HG03378 (cell line): Measurements from ENCODE around the gene NRXN3.

Experiments
- ATAC-seq: cut with Tn5 transposase; IDR thresholded peaks from one replicate; pipeline ENCODE4 v1.9.1; 2021; ENCODE audit warnings: mild to moderate bottlenecking, moderate library complexity; ENCODE audit not compliant: unreplicated experiment

Gene NRXN3

GRCh38 chr14:78614593-78614992 is 444.4 kb downstream of the NRXN3 start:
- ATAC-seq = no peak

DNA sequence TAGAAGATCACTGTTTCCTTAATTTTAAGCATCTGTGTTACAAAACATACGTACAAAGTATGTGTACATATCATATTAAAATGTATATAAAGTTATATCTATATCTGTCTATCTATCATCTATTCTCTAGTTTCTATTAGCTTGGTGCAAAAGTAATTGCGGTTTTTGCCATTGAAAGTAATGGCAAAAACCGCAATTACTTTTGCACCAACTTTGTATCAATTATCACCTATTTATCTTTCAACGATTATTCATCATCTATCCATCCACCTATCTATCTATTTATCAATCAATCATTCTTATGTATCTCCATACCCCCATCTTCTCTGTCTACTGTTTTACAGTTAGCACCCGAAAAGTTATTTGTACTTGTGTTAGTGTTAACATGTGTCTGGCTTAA is 447.6 kb downstream of the NRXN3 start:
- ATAC-seq = no peak

DNA sequence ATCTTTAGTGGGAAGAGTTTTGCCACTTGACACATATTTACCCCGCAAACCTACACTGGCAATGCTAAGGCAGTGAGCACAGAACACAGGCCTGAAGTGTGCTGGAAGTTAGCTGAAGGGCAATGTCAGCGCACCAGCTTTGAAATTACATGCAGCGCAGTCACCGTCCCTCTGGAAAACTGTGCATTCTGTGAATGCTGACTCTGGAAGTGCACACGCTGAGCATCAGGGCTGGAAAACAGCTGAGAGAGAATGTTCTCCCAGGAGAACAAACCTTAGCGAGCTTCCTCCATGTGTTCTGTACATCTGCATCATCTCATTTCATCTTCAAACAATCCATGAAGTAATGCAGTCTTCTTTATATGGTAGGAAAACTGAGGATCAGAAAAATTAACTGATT is 448.2 kb downstream of the NRXN3 start:
- no peak for ATAC-seq

- ATAC-seq = no peak
Observed at GRCh38 chr14:78627114-78627513, 456.9 kb downstream of the NRXN3 start.

- ATAC-seq = no peak
Observed at GRCh38 chr14:78631551-78631950, 461.4 kb downstream of the NRXN3 start.

- ATAC-seq = no peak
Observed at GRCh38 chr14:78633752-78634151, 463.6 kb downstream of the NRXN3 start.

GRCh38 chr14:78637489-78637888 is 467.3 kb downstream of the NRXN3 start:
- no peak for ATAC-seq

DNA sequence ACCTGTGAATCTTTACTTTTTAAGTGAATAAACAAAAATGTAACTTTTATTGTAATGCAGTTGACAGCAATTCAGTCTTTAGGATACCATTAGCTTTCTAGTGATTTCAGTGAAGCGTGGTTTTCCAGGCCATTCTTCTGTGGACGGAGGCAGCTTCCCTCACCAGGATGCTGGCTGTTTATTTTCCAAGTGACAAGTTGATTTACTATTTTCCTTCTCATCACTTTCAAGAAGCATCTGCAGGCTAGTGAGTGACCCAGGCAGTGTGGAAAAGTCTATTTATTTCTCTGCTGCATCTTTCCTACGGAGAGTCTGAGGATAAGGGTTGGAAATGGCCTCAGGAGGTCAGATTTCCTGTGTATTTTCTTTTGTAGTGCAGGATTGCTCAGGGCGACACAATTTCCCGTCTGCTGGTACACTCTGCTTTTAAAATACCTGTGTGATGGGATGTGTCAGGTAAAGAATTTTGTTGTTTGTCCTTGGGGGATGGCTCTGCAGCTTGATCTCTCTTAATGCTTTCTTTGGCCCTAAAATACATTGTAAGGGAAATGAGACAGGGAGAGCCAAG is 467.8 kb downstream of the NRXN3 start:
- ATAC-seq = no peak

- ATAC-seq = no peak
Observed at GRCh38 chr14:78638926-78639325, 468.8 kb downstream of the NRXN3 start.

GRCh38 chr14:78644824-78645559 is 474.8 kb downstream of the NRXN3 start:
- no peak for ATAC-seq

GRCh38 chr14:78652727-78653126 is 482.6 kb downstream of the NRXN3 start:
- no peak for ATAC-seq

GRCh38 chr14:78653173-78653572 is 483.0 kb downstream of the NRXN3 start:
- ATAC-seq = no peak

- no peak for ATAC-seq
Observed at GRCh38 chr14:78657451-78657850, 487.3 kb downstream of the NRXN3 start.

DNA sequence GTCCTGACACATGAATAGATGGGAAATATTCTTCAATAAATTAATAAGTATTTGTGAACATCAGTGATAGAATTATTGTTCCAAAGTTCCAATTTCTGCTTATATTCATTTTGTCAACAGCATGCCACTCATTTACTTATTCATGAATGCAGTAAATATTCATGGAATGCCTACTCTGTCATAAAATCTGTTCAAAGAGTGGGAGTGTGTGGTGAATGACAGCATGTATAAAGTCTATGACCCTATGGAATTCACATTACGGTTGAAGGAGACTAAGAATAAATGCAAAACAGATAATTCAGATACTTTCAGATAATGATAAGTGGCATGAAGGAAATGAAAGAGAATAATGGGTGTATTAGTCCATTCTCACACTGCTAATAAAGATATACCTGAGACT is 494.7 kb downstream of the NRXN3 start:
- ATAC-seq = no peak

GRCh38 chr14:78666336-78667056 is 496.3 kb downstream of the NRXN3 start:
- no peak for ATAC-seq

- no peak for ATAC-seq
Observed at GRCh38 chr14:78667141-78667540, 497.0 kb downstream of the NRXN3 start.

DNA sequence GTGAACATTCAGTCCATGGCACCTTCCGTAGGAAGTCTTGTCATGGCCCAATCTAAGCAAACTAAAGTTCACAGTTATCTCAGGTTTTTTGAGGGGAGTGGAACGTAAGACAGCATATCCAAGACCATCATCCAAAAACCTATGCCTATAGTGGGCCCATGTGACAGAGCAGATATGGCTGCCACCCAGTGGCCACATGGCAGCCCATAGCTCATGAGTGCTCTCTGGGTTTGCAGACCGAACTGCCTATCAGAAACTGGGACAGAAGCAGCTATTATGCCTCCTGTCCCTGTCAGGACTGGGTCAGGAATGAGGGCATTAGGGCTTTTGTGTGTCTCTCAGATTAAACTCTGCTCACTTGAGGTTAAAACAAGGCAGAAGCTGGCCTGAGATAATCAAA is 503.7 kb downstream of the NRXN3 start:
- no peak for ATAC-seq

DNA sequence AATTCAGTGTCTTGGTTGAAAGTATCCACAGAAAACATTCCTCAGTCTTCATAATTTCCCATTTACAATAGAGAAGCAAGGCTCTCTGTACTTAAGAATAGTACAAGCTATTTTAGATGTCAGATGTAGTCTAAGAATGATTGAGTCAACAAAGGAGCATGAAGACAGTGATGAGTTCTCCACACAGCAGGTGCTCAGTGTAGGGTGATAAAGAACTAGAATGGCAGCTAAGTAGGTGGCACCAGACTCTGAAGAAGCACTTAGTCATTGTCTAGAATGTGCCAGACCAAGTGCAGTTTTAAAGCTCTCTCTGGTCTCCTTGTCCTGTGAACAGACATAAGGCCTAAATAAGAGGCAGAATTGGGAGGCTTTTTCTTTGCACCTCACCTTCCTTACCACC is 504.6 kb downstream of the NRXN3 start:
- ATAC-seq = no peak

DNA sequence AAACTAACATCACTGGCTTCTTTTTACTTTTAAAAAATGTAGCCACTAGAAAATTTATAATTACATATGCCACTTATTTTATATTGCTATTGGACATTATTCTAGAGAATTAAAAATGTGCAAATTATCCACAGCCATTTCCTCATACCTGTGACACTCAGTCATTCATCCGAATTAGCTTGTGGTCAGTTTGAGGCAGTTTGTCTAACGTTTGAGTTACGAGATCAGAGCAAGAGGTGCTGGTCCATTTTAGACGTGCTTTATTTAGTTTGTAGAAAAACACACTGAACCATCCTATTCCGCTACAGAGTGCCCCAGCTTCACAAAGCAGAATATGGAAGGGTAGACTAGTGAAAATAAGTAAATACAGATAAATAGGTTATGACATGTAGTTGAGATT is 513.0 kb downstream of the NRXN3 start:
- ATAC-seq = no peak

DNA sequence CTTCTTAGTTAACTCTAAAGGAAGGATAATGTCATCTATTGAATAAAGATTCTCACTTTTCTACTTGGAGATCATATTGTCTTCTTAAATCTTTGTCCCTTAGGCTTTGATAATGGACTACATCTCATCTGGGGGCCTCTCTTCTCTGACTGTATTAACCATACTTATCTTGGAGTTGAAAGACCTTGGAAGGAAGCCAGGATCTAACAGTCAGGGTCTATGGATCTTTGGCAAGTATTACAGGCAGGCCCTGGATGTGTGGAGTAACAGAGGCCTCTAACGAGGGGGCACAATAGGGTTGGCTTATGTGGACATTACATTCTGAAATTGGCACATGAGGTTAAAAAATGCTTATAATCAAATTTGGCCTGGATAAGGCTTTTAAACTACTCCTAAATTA is 513.8 kb downstream of the NRXN3 start:
- ATAC-seq = no peak

- ATAC-seq = no peak
Observed at GRCh38 chr14:78688503-78688902, 518.3 kb downstream of the NRXN3 start.

DNA sequence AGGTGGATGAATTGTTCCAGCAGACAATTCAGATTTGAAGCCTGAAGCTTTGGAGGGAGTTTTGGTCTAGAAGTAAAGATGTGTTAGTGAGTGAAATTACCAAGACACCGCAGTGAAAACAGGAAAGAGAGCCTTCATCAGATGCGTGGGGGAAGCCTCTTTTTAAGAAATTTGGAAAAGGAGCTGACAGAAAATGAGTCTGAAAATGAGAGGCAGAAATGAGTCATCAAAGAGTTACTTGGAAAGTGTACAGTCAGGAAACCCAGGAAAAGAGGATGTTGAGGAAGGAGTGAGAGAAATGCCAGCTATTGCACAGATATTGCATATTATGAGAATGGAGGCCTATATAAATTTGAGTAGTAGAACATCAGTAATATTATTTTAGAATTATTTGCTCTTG is 520.7 kb downstream of the NRXN3 start:
- no peak for ATAC-seq
